ENCODE results near the gene STPG3. TPM values are rescaled to one million over a fixed set of nuclear protein-coding genes. Genes with fewer than 3 reads are reported as not detected.

Gene STPG3
- total RNA-seq, 1 donor from 2014 or later: 0.31 TPM

DNA sequence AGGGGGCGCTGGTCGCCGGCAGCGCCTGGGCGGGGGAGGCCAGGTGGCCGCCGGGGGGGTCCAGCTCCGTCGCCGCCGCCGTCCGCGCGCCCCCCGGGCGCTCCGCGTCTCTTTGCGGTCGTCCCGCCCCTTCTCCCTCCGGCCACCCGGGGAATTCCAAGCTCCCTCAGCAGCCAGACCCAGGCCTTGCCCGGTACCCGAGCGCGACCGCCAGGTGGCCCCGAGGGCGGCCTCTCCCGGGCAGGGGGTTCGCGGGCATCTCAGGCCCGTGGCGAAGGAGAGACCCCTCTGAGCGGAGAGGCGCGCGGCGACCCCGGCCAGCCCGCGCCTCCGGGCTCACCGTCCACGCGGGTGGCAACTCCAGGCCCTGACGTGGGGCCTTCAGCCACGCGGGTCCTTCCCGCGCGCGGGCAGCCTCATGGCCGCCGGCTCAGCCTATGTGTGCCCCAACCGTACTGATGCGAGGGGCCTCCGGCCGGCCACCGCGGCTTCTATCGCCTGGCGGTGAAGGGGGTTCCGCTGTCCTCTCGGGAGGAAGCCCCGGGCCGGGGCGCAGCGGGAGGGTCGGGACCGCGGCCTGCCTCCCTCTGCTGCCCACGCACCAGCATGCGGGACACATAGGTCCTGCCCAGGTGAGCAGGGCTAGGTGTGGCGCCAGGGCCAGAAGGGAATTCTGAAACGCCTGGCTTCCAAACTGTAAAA is 51.5 kb downstream of the STPG3 start:
- Mint-ChIP-seq H3K27me3 (peaks cover 20% of the 10 kb centered on the region), H3K27ac (no peak overlapping the region), H3K4me3 (peak overlapping the region; percentile 54), H3K4me1 (ENCODE audit: unreplicated experiment) (no peaks in the 10 kb centered on the region), H3K9me3 (no peaks in the 10 kb centered on the region), H3K36me3 (no peaks in the 10 kb centered on the region)
- TF ChIP-seq CTCF (conservative IDR thresholded peaks at IDR 0.05): peak; percentile 84
- no peak for DNase-seq (ENCODE audit: extremely low spot score, unreplicated experiment)

Other genes with a start within 250 kb of the STPG3 start
- 44.7 and 47.7 TPM in 2 replicates for gene ABCA2, start 223.0 kb upstream of the STPG3 start, total RNA-seq (ENCODE audit: low replicate concordance)
- gene FUT7, start 219.2 kb upstream of the STPG3 start, total RNA-seq (ENCODE audit: low replicate concordance): not detected in 2 replicates
- gene NPDC1, start 205.1 kb upstream of the STPG3 start, total RNA-seq (ENCODE audit: low replicate concordance): 68.0 and 70.3 TPM in 2 replicates
- 3.3 and 6.4 TPM in 2 replicates for gene ENTPD2, start 197.2 kb upstream of the STPG3 start, total RNA-seq (ENCODE audit: low replicate concordance)
- gene SAPCD2, start 180.7 kb upstream of the STPG3 start, total RNA-seq (ENCODE audit: low replicate concordance): 19.1 and 21.9 TPM in 2 replicates
- gene UAP1L1, start 173.8 kb upstream of the STPG3 start, total RNA-seq (ENCODE audit: low replicate concordance): 3.4 and 5.4 TPM in 2 replicates
- 50.3 and 58.9 TPM in 2 replicates for gene MAN1B1, start 164.3 kb upstream of the STPG3 start, total RNA-seq (ENCODE audit: low replicate concordance)
- 86.5 and 86.7 TPM in 2 replicates for gene DPP7, start 136.6 kb upstream of the STPG3 start, total RNA-seq (ENCODE audit: low replicate concordance)
- 0.29 and 0.94 TPM in 2 replicates for gene GRIN1, start 112.1 kb upstream of the STPG3 start, total RNA-seq (ENCODE audit: low replicate concordance)
- gene LRRC26, start 81.2 kb upstream of the STPG3 start, total RNA-seq (ENCODE audit: low replicate concordance): 0.77 and 1.4 TPM in 2 replicates
- not detected in 2 replicates for gene TMEM210, start 79.2 kb upstream of the STPG3 start, total RNA-seq (ENCODE audit: low replicate concordance)
- 63.5 and 65.0 TPM in 2 replicates for gene ANAPC2, start 62.7 kb upstream of the STPG3 start, total RNA-seq (ENCODE audit: low replicate concordance)
- gene SSNA1, start 62.6 kb upstream of the STPG3 start, total RNA-seq (ENCODE audit: low replicate concordance): 64.9 and 74.8 TPM in 2 replicates
- gene TPRN, start 50.5 kb upstream of the STPG3 start, total RNA-seq (ENCODE audit: low replicate concordance): 24.1 and 28.4 TPM in 2 replicates
- 42.3 and 46.3 TPM in 2 replicates for gene TMEM203, start 45.6 kb upstream of the STPG3 start, total RNA-seq (ENCODE audit: low replicate concordance)
- 18.9 and 28.0 TPM in 2 replicates for gene NDOR1, start 45.6 kb upstream of the STPG3 start, total RNA-seq (ENCODE audit: low replicate concordance)
- 12.1 and 15.7 TPM in 2 replicates for gene RNF208, start 29.0 kb upstream of the STPG3 start, total RNA-seq (ENCODE audit: low replicate concordance)
- gene CYSRT1, start 26.1 kb upstream of the STPG3 start, total RNA-seq (ENCODE audit: low replicate concordance): 0.86 and 1.5 TPM in 2 replicates
- gene RNF224, start 23.8 kb upstream of the STPG3 start, total RNA-seq (ENCODE audit: low replicate concordance): 0.36 and 0.48 TPM in 2 replicates
- gene SLC34A3, start 20.4 kb upstream of the STPG3 start, total RNA-seq (ENCODE audit: low replicate concordance): 0.41 and 0.81 TPM in 2 replicates
- 326 and 349 TPM in 2 replicates for gene TUBB4B, start 10.0 kb upstream of the STPG3 start, total RNA-seq (ENCODE audit: low replicate concordance)
- gene NELFB, start 4.0 kb downstream of the STPG3 start, total RNA-seq (ENCODE audit: low replicate concordance): 52.4 and 61.9 TPM in 2 replicates
- gene TOR4A, start 26.4 kb downstream of the STPG3 start, total RNA-seq (ENCODE audit: low replicate concordance): 2.7 and 4.5 TPM in 2 replicates
- 17.9 and 21.7 TPM in 2 replicates for gene NRARP, start 51.0 kb downstream of the STPG3 start, total RNA-seq (ENCODE audit: low replicate concordance)
- 15.5 and 19.5 TPM in 2 replicates for gene EXD3, start 171.9 kb downstream of the STPG3 start, total RNA-seq (ENCODE audit: low replicate concordance)
- gene NOXA1, start 172.1 kb downstream of the STPG3 start, total RNA-seq (ENCODE audit: low replicate concordance): 6.4 and 14.3 TPM in 2 replicates
- gene ENTPD8, start 190.1 kb downstream of the STPG3 start, total RNA-seq (ENCODE audit: low replicate concordance): 2.1 and 3.5 TPM in 2 replicates
- 51.2 and 67.8 TPM in 2 replicates for gene NSMF, start 208.0 kb downstream of the STPG3 start, total RNA-seq (ENCODE audit: low replicate concordance)

Data from type B pancreatic cell (in vitro differentiated cells).